GM23338 (cell line): Measurements from ENCODE around the gene VSTM1. TPM values are rescaled to one million over a fixed set of nuclear protein-coding genes. Genes with fewer than 3 reads are reported as not detected.

Source experiments
- ATAC-seq: fragments of 200-7000 bp; cut with Tn5 transposase; 3 replicates; pipeline ENCODE4 v1.9.1; 2020
- DNase-seq: peaks from one replicate; pipeline ENCODE4 v3.0.0-alpha.2; 2015; ENCODE audit warnings: low spot score
- H2AFZ ChIP-seq: fragments of 200-600 bp; sonication (generic); 2 replicates; pipeline ENCODE4 v1.8.0; 2016; ENCODE audit warnings: antibody characterized with exemption, mild to moderate bottlenecking, moderate library complexity
- H3F3A ChIP-seq: fragments of 200-600 bp; sonication (generic); replicated peaks from 2 replicates; pipeline ENCODE4 v1.8.0; 2017; ENCODE audit warnings: antibody characterized with exemption, mixed run types, low read depth
- H3K27ac ChIP-seq: fragments of 200-600 bp; sonication (generic); 2 replicates; pipeline ENCODE4 v1.6.1; 2016; ENCODE audit warnings: low read depth
- H3K27me3 ChIP-seq: fragments of 200-600 bp; sonication (generic); 2 replicates; pipeline ENCODE4 v1.8.0; 2016; ENCODE audit warnings: mild to moderate bottlenecking, mixed run types, moderate library complexity; ENCODE audit not compliant: insufficient read depth
- H3K36me3 ChIP-seq: fragments of 200-600 bp; sonication (generic); 2 replicates; pipeline ENCODE4 v1.8.0; 2016; ENCODE audit warnings: mild to moderate bottlenecking; ENCODE audit not compliant: insufficient read depth
- H3K4me1 ChIP-seq: fragments of 200-600 bp; sonication (generic); 2 replicates; pipeline ENCODE4 v1.8.0; 2016; ENCODE audit warnings: mild to moderate bottlenecking, moderate library complexity; ENCODE audit not compliant: insufficient read depth
- H3K4me2 ChIP-seq: fragments of 200-600 bp; sonication (generic); 2 replicates; pipeline ENCODE4 v1.7.1; 2017; ENCODE audit warnings: mixed run types
- H3K4me3 ChIP-seq: fragments of 200-600 bp; sonication (generic); 2 replicates; pipeline ENCODE4 v1.6.1; 2016; ENCODE audit warnings: mixed run types
- H3K79me2 ChIP-seq: fragments of 200-600 bp; sonication (generic); replicated peaks from 2 replicates; pipeline ENCODE4 v1.8.0; 2017; ENCODE audit warnings: mild to moderate bottlenecking; ENCODE audit not compliant: insufficient read depth
- H3K9me2 ChIP-seq: fragments of 200-600 bp; sonication (generic); 2 replicates; pipeline ENCODE4 v1.8.0; 2017; ENCODE audit not compliant: insufficient read depth
- H4K20me1 ChIP-seq: fragments of 200-600 bp; sonication (generic); replicated peaks from 2 replicates; pipeline ENCODE4 v1.8.0; 2017; ENCODE audit warnings: mild to moderate bottlenecking; ENCODE audit not compliant: insufficient read depth
- H3K27ac Mint-ChIP-seq: 2 replicates; pipeline ENCODE4 v1.8.0; 2020; ENCODE audit warnings: inconsistent platforms, mild to moderate bottlenecking, moderate library complexity, mixed read lengths
- H3K27me3 Mint-ChIP-seq: 3 replicates; pipeline ENCODE4 v1.8.0; 2022; ENCODE audit warnings: low read depth, mild to moderate bottlenecking, moderate library complexity, mixed read lengths, inconsistent platforms; ENCODE audit not compliant: insufficient read depth, poor library complexity
- H3K36me3 Mint-ChIP-seq: 3 replicates; pipeline ENCODE4 v1.8.0; 2021; ENCODE audit warnings: low read depth, mild to moderate bottlenecking, inconsistent platforms, moderate library complexity, mixed read lengths
- H3K4me1 Mint-ChIP-seq: 3 replicates; pipeline ENCODE4 v1.8.0; 2020; ENCODE audit warnings: mild to moderate bottlenecking, inconsistent platforms, mixed read lengths
- H3K4me3 Mint-ChIP-seq: 3 replicates; pipeline ENCODE4 v1.8.0; 2021; ENCODE audit warnings: moderate library complexity, mild to moderate bottlenecking, inconsistent platforms, mixed read lengths
- H3K9me3 Mint-ChIP-seq: 3 replicates; pipeline ENCODE4 v1.8.0; 2020; ENCODE audit warnings: moderate library complexity, mild to moderate bottlenecking, inconsistent platforms, mixed read lengths
- CREB1 ChIP-seq: fragments of 250-450 bp; sonication (Bioruptor Pico); IDR thresholded peaks from 2 replicates; pipeline ENCODE4 v1.5.0; 2020; ENCODE audit warnings: low read depth, mild to moderate bottlenecking, moderate library complexity
- EZH2 ChIP-seq: fragments of 200-600 bp; sonication (generic); IDR thresholded peaks from one replicate; pipeline ENCODE4 v1.8.0; 2017; ENCODE audit warnings: antibody characterized with exemption, mild to moderate bottlenecking, low read depth; ENCODE audit not compliant: unreplicated experiment
- EZH2phosphoT487 ChIP-seq: fragments of 200-600 bp; sonication (generic); IDR thresholded peaks from one replicate; pipeline ENCODE4 v1.8.1; 2018; ENCODE audit warnings: antibody characterized with exemption; ENCODE audit not compliant: unreplicated experiment
- JUNB ChIP-seq: IDR thresholded peaks from one replicate; pipeline ENCODE4 v1.6.1; 2016; ENCODE audit warnings: antibody characterized with exemption; ENCODE audit not compliant: unreplicated experiment
- NANOG ChIP-seq: IDR thresholded peaks from 2 replicates; pipeline ENCODE4 v1.6.1; 2016; ENCODE audit warnings: antibody characterized with exemption, borderline replicate concordance
- POLR2AphosphoS5 ChIP-seq: IDR thresholded peaks from 2 replicates; pipeline ENCODE4 v1.6.1; 2016; ENCODE audit warnings: antibody characterized with exemption, low read depth
- STAT1 ChIP-seq: IDR thresholded peaks from one replicate; pipeline ENCODE4 v1.6.1; 2016; ENCODE audit warnings: antibody characterized with exemption; ENCODE audit not compliant: unreplicated experiment
- ZNF114 ChIP-seq: fragments of 250-450 bp; sonication (Bioruptor Pico); IDR thresholded peaks from 2 replicates; pipeline ENCODE4 v1.5.0; 2020; ENCODE audit warnings: mild to moderate bottlenecking, moderate library complexity
- ZNF331 ChIP-seq: fragments of 250-450 bp; sonication (Bioruptor Pico); IDR thresholded peaks from 2 replicates; pipeline ENCODE4 v1.5.0; 2020; ENCODE audit warnings: low read depth, mild to moderate bottlenecking, moderate library complexity
- polyA plus RNA-seq: library from polyadenylated mRNA; unstranded; fragments of >200 nt; fragmentation: Nextera tagmentation; extraction: Ambion mirVana; gene quantifications from 2 replicates; pipeline ENCODE4 v1.2.1, GENCODE V29; 2016
- total RNA-seq: library from RNA; depleted of rRNA; stranded (reverse); fragments of >200 nt; shearing (Covaris generic); gene quantifications from 2 replicates; pipeline ENCODE4 v1.2.3, GENCODE V29; 2014
- TF ChIP-seq, protein P1 (sequence below), 2 experiments: fragments of 200-600 bp in 1 of 2; sonication (generic) in 1 of 2; conservative IDR thresholded peaks; 2 replicates each; pipeline versions ENCODE4 v1.5.1 to v1.6.1; 2016 to 2017; ENCODE audit warnings: antibody characterized with exemption in 2 of 2, low read depth in 2 of 2, mild to moderate bottlenecking in 2 of 2, moderate library complexity in 1 of 2
- TF ChIP-seq, protein P2 (sequence below): IDR thresholded peaks from 2 replicates; pipeline ENCODE4 v1.6.1; 2016; ENCODE audit warnings: antibody characterized with exemption

VSTM1 gene
- total and polyA plus RNA-seq, 2 experiments from 2014 or later = not detected

DNA sequence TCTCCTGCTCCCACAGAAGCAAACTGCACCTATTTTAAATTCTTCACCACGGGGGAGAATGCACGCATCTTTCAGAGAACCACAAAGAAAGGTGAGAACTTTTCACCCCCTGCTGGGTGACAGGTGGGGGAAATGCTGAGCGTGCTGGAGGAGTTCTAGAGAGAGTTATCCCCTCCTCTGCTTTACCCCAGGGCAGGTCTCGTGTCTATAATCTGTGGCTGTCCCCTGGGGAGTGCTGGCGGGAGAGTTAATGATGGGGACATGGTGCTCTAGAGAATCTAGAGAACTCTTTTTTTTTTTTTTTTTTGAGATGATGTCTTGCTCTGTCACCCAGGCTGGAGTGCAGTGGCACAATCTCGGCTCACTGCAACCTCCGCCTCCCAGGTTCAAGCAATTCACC is 65.5 kb downstream of the VSTM1 start (continued):
- no peak for TF ChIP-seq EZH2phosphoT487
- TF ChIP-seq, protein P1, sequence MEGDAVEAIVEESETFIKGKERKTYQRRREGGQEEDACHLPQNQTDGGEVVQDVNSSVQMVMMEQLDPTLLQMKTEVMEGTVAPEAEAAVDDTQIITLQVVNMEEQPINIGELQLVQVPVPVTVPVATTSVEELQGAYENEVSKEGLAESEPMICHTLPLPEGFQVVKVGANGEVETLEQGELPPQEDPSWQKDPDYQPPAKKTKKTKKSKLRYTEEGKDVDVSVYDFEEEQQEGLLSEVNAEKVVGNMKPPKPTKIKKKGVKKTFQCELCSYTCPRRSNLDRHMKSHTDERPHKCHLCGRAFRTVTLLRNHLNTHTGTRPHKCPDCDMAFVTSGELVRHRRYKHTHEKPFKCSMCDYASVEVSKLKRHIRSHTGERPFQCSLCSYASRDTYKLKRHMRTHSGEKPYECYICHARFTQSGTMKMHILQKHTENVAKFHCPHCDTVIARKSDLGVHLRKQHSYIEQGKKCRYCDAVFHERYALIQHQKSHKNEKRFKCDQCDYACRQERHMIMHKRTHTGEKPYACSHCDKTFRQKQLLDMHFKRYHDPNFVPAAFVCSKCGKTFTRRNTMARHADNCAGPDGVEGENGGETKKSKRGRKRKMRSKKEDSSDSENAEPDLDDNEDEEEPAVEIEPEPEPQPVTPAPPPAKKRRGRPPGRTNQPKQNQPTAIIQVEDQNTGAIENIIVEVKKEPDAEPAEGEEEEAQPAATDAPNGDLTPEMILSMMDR (conservative IDR thresholded peaks at IDR 0.05; ENCODE audit: low read depth in 2 of 2) = no peak
- no peak for TF ChIP-seq CREB1 (CRISPR knock-in tag)
- no peak for TF ChIP-seq NANOG
- no peak for TF ChIP-seq POLR2AphosphoS5
- no peak for TF ChIP-seq JUNB
- TF ChIP-seq, protein P2, sequence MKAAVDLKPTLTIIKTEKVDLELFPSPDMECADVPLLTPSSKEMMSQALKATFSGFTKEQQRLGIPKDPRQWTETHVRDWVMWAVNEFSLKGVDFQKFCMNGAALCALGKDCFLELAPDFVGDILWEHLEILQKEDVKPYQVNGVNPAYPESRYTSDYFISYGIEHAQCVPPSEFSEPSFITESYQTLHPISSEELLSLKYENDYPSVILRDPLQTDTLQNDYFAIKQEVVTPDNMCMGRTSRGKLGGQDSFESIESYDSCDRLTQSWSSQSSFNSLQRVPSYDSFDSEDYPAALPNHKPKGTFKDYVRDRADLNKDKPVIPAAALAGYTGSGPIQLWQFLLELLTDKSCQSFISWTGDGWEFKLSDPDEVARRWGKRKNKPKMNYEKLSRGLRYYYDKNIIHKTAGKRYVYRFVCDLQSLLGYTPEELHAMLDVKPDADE = no peak
- TF ChIP-seq EZH2 = no peak
- TF ChIP-seq STAT1 = no peak

DNA sequence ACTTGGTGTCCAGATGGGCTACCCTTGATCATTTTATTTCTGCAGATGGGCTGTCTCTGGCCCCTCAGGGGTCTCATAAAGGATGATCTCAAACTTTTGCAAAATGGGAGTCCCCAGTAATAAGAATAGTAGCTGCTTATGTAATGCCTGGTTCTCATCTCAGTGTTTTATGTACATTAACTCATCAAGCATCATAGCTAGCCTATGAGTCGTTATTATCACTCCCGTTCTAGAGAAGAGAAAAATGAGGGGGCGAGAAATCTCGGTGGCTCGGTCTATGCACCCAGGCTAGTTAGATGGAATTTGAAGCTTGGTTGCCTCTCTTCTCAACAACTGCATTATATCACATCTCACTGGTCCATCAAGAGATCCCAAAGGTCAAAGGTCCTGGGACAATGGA is 68.9 kb downstream of the VSTM1 start:
- peaks cover 4% of the 10 kb centered on the region; the same call in 1 of the 2 replicates for H3F3A ChIP-seq
- no peaks in the 10 kb centered on the region for H4K20me1 ChIP-seq
- no peaks in the 10 kb centered on the region for H3K36me3 ChIP-seq
- no peak overlapping the region for H3K27ac ChIP-seq
- peaks cover 77% of the 10 kb centered on the region for H3K27me3 ChIP-seq
- peaks cover 11% of the 10 kb centered on the region for H3K4me1 Mint-ChIP-seq
- H3K4me2 ChIP-seq = no peak overlapping the region
- H3K9me2 ChIP-seq = peaks cover 4% of the 10 kb centered on the region; the same call in 1 of the 2 replicates
- DNase-seq (no peak), ATAC-seq (no peak)
- no peak overlapping the region for H3K4me3 ChIP-seq
- no peaks in the 10 kb centered on the region; the same call in 2 of the 3 replicates for H3K36me3 Mint-ChIP-seq
- peaks cover 48% of the 10 kb centered on the region for H3K27me3 Mint-ChIP-seq
- H3K79me2 ChIP-seq = no peaks in the 10 kb centered on the region
- H3K4me3 Mint-ChIP-seq = no peak overlapping the region
- H3K4me1 ChIP-seq = peaks cover 11% of the 10 kb centered on the region
- no peak overlapping the region for H2AFZ ChIP-seq
- H3K27ac Mint-ChIP-seq = no peak overlapping the region
- no peak for TF ChIP-seq CREB1 (CRISPR knock-in tag)
- TF ChIP-seq ZNF331 (CRISPR knock-in tag) = no peak
- no peak for TF ChIP-seq EZH2phosphoT487
- TF ChIP-seq NANOG = no peak
- no peak for TF ChIP-seq STAT1
- TF ChIP-seq POLR2AphosphoS5 = no peak
- TF ChIP-seq, protein P1 (conservative IDR thresholded peaks at IDR 0.05; ENCODE audit: low read depth in 2 of 2) = no peak
- TF ChIP-seq, protein P2 = no peak
- no peak for TF ChIP-seq ZNF114
- no peaks in the 10 kb centered on the region for H3K9me3 Mint-ChIP-seq
